Neural cell (in vitro differentiated cells): Measurements from ENCODE around the gene PCGF3. TPM values are rescaled to one million over a fixed set of nuclear protein-coding genes. Genes with fewer than 3 reads are reported as not detected.

Source experiments
- H2AFZ ChIP-seq: fragments of 200-600, 300-800 bp; sonication (generic), shearing (Covaris generic); 2 replicates; pipeline ENCODE4 v1.6.0; 2014; ENCODE audit warnings: low read depth, mild to moderate bottlenecking, antibody characterized with exemption, low read length, moderate library complexity
- H3F3A ChIP-seq: fragments of 200-600 bp; shearing (Covaris generic); 2 replicates; pipeline ENCODE4 v1.6.1; 2016; ENCODE audit warnings: mild to moderate bottlenecking, moderate library complexity, mixed read lengths, antibody characterized with exemption, low read length; ENCODE audit not compliant: insufficient read depth, poor library complexity, severe bottlenecking
- H3K27ac ChIP-seq: fragments of 200-600, 300-800 bp; sonication (generic), shearing (Covaris generic); 2 replicates; pipeline ENCODE4 v1.5.1; 2014; ENCODE audit warnings: mild to moderate bottlenecking, low read length, moderate library complexity
- H3K27me3 ChIP-seq: fragments of 300-800, 200-600 bp; sonication (generic), shearing (Covaris generic); 2 replicates; pipeline ENCODE4 v1.6.0; 2014; ENCODE audit warnings: mild to moderate bottlenecking, low read depth, low read length, moderate library complexity; ENCODE audit not compliant: insufficient read depth
- H3K36me3 ChIP-seq: fragments of 300-800, 200-600 bp; sonication (generic), shearing (Covaris generic); 2 replicates; pipeline ENCODE4 v1.5.1; 2014; ENCODE audit warnings: mild to moderate bottlenecking, antibody characterized with exemption, low read length, moderate library complexity; ENCODE audit not compliant: insufficient read depth
- H3K4me2 ChIP-seq: fragments of 300-800, 200-600 bp; sonication (generic), shearing (Covaris generic); 2 replicates; pipeline ENCODE4 v1.6.0; 2014; ENCODE audit warnings: mild to moderate bottlenecking, low read length
- H3K4me3 ChIP-seq: fragments of 300-800, 200-600 bp; sonication (generic), shearing (Covaris generic); 2 replicates; pipeline ENCODE4 v1.5.1; 2014; ENCODE audit warnings: mild to moderate bottlenecking, low read length, moderate library complexity
- H3K79me2 ChIP-seq: fragments of 200-600 bp; shearing (Covaris generic); replicated peaks from 2 replicates; pipeline ENCODE4 v1.6.0; 2014; ENCODE audit warnings: mild to moderate bottlenecking, low read length, moderate library complexity; ENCODE audit not compliant: insufficient read depth
- H3K9ac ChIP-seq: fragments of 300-800, 200-600 bp; sonication (generic), shearing (Covaris generic); 2 replicates; pipeline ENCODE4 v1.6.1; 2016; ENCODE audit warnings: mild to moderate bottlenecking, low read length, mixed read lengths
- H3K9me2 ChIP-seq: fragments of 200-600 bp; shearing (Covaris generic); 2 replicates; pipeline ENCODE4 v1.6.1; 2016; ENCODE audit warnings: mild to moderate bottlenecking, low read length, mixed read lengths; ENCODE audit not compliant: insufficient read depth
- H3K9me3 ChIP-seq: fragments of 200-600, 300-800 bp; sonication (generic), shearing (Covaris generic); 2 replicates; pipeline ENCODE4 v1.6.1; 2016; ENCODE audit warnings: mild to moderate bottlenecking, mixed run types, low read length, moderate library complexity, mixed read lengths
- H4K20me1 ChIP-seq: fragments of 200-600 bp; shearing (Covaris generic); 2 replicates; pipeline ENCODE4 v1.6.1; 2016; ENCODE audit warnings: mild to moderate bottlenecking, mixed run types; ENCODE audit not compliant: insufficient read depth
- CTCF ChIP-seq: fragments of 450-650 bp; IDR thresholded peaks from 2 replicates; pipeline ENCODE4 v1.5.1; 2014; ENCODE audit warnings: antibody characterized with exemption, mild to moderate bottlenecking, moderate library complexity; ENCODE audit not compliant: poor library complexity, severe bottlenecking
- EP300 ChIP-seq: fragments of 450-650 bp; conservative IDR thresholded peaks from 2 replicates; pipeline ENCODE4 v1.6.1; 2014; ENCODE audit warnings: antibody characterized with exemption, mild to moderate bottlenecking, moderate library complexity; ENCODE audit not compliant: poor library complexity, severe bottlenecking
- EZH2 ChIP-seq: fragments of 200-600, 300-800 bp; shearing (Covaris generic), sonication (generic); IDR thresholded peaks from 2 replicates; pipeline ENCODE4 v1.6.1; 2014; ENCODE audit warnings: antibody characterized with exemption, low read length, borderline replicate concordance, mild to moderate bottlenecking; ENCODE audit not compliant: insufficient read depth, poor library complexity, severe bottlenecking
- MXI1 ChIP-seq: fragments of 450-650 bp; conservative IDR thresholded peaks from 2 replicates; pipeline ENCODE4 v1.6.1; 2014; ENCODE audit warnings: antibody characterized with exemption, mild to moderate bottlenecking; ENCODE audit not compliant: poor library complexity, severe bottlenecking
- POLR2AphosphoS5 ChIP-seq: IDR thresholded peaks from 2 replicates; pipeline ENCODE4 v1.6.1; 2012
- RAD21 ChIP-seq: fragments of 450-650 bp; conservative IDR thresholded peaks from 2 replicates; pipeline ENCODE4 v1.6.1; 2014; ENCODE audit warnings: antibody characterized with exemption, mild to moderate bottlenecking, moderate library complexity
- REST ChIP-seq: IDR thresholded peaks from 2 replicates; pipeline ENCODE4 v1.6.1; 2012; ENCODE audit warnings: borderline replicate concordance
- SMC3 ChIP-seq: fragments of 450-650 bp; conservative IDR thresholded peaks from 2 replicates; pipeline ENCODE4 v1.6.1; 2014; ENCODE audit warnings: antibody characterized with exemption, mild to moderate bottlenecking, moderate library complexity; ENCODE audit not compliant: poor library complexity
- TAF1 ChIP-seq: IDR thresholded peaks from 2 replicates; pipeline ENCODE4 v1.6.1; 2012; ENCODE audit warnings: low read depth
- polyA plus RNA-seq: library from polyadenylated mRNA; depleted of rRNA; stranded (reverse); fragments of >200 nt; gene quantifications from 2 replicates; pipeline ENCODE4 v1.2.3, GENCODE V29; 2014

The PCGF3 gene
- polyA plus RNA-seq, 1 donor from 2014 or later: 117 TPM

GRCh38 chr4:763191-763810, 57.7 kb downstream of the PCGF3 start:
- Histone ChIP-seq H3K79me2 (no peaks in the 10 kb centered on the region), H3K9ac (no peak overlapping the region), H2AFZ (no peak overlapping the region), H3F3A (no peaks in the 10 kb centered on the region), H3K27ac (no peak overlapping the region), H3K27me3 (no peaks in the 10 kb centered on the region), H3K36me3 (peaks cover 15% of the 10 kb centered on the region), H3K9me2 (no peaks in the 10 kb centered on the region), H3K4me2 (no peak overlapping the region), H3K4me3 (no peak overlapping the region), H4K20me1 (peaks cover 10% of the 10 kb centered on the region), H3K9me3 (no peaks in the 10 kb centered on the region)
- no peak for TF ChIP-seq REST
- no peak for TF ChIP-seq EP300
- no peak for TF ChIP-seq MXI1

GRCh38 chr4:763922-764321, 58.3 kb downstream of the PCGF3 start:
- Histone ChIP-seq H3K9me3 (no peaks in the 10 kb centered on the region), H2AFZ (no peak overlapping the region), H3K9ac (no peak overlapping the region), H3K27me3 (no peaks in the 10 kb centered on the region), H3K4me3 (no peak overlapping the region), H3F3A (no peaks in the 10 kb centered on the region), H3K4me2 (no peak overlapping the region), H4K20me1 (peaks cover 14% of the 10 kb centered on the region), H3K79me2 (no peaks in the 10 kb centered on the region), H3K27ac (no peak overlapping the region), H3K36me3 (peaks cover 18% of the 10 kb centered on the region), H3K9me2 (no peaks in the 10 kb centered on the region)
- no peak for TF ChIP-seq REST
- TF ChIP-seq MXI1: no peak

- H3K36me3 ChIP-seq: peaks cover 21% of the 10 kb centered on the region
- no peak overlapping the region for H3K27ac ChIP-seq
- no peak overlapping the region for H2AFZ ChIP-seq
- TF ChIP-seq CTCF (no peak), TAF1 (no peak), MXI1 (no peak), EP300 (no peak), EZH2 (no peak), RAD21 (no peak), POLR2AphosphoS5 (no peak), SMC3 (no peak)
Observed at GRCh38 chr4:764405-765169, 59.0 kb downstream of the PCGF3 start.

More at GRCh38 chr4:764405-765169, 59.0 kb downstream of the PCGF3 start:
- Histone ChIP-seq H3K9me3 (no peaks in the 10 kb centered on the region), H3K9me2 (no peaks in the 10 kb centered on the region), H4K20me1 (peaks cover 15% of the 10 kb centered on the region), H3K4me3 (no peak overlapping the region), H3K4me2 (no peak overlapping the region), H3F3A (no peaks in the 10 kb centered on the region), H3K9ac (no peak overlapping the region), H3K27me3 (no peaks in the 10 kb centered on the region), H3K79me2 (no peaks in the 10 kb centered on the region)
